ENCODE measurements around the gene POC1A. TPM values are rescaled to one million over a fixed set of nuclear protein-coding genes. Genes with fewer than 3 reads are reported as not detected.

Gene POC1A
- total and polyA plus RNA-seq, 10 donors, result 1.6 to 4.4 (median 2.9) TPM

- Histone ChIP-seq H3K27ac (peak overlapping the region in 1 of 8 donors; percentile 65), H3K4me3 (no peak overlapping the region), H3K36me3 (no peaks in the 10 kb centered on the region), H3K9me3 (no peaks in the 10 kb centered on the region), H3K27me3 (replicated peaks in 1 of 7) (no peaks in the 10 kb centered on the region), H3K4me1 (peaks cover 0 to 42% (median 22%) of the 10 kb centered on the region in 6 donors)
- intact Hi-C loops (cut with DNase I; ENCODE audit: low total_unique reads), result no loop called here
- TF ChIP-seq CTCF (IDR thresholded peaks at IDR 0.05 in 8 of 11, conservative IDR thresholded peaks at IDR 0.05 in 3 of 11) (no peak), POLR2AphosphoS5 (IDR thresholded peaks at IDR 0.05) (no peak), POLR2A (IDR thresholded peaks at IDR 0.05) (no peak)
- 84 to 90% (median 86%) methylated on average over 4 of the region's 4 CpGs for WGBS, 5 donors
- no peak for DNase-seq
Observed at GRCh38 chr3:52061121-52061910, 92.9 kb downstream of the POC1A start.

- 78 to 92% (median 90%) methylated on average over 6 to 7 of the region's 7 CpGs for WGBS, 5 donors
- intact Hi-C loops (cut with DNase I; ENCODE audit: low total_unique reads), result loop anchor here (10.0 kb wide), 2 partner anchors 55 to 65 kb away; no protein-coding TSS in a partner anchor
- peaks cover 5 to 44% (median 30%) of the 10 kb centered on the region in 6 donors for H3K4me1 ChIP-seq
Observed at GRCh38 chr3:52059781-52060180, 94.4 kb downstream of the POC1A start.

GRCh38 chr3:52057812-52058495, 96.3 kb downstream of the POC1A start:
- H3K9me3 ChIP-seq, result no peaks in the 10 kb centered on the region
- H3K27ac ChIP-seq, result peak overlapping the region in 7 of 8 donors; percentile 60 to 95 (median 89)
- no peak for DNase-seq
- H3K36me3 ChIP-seq, result peaks cover 0 to 16% (median 0%) of the 10 kb centered on the region in 6 donors
- H3K4me1 ChIP-seq, result peaks cover 23 to 60% (median 48%) of the 10 kb centered on the region in 6 donors
- intact Hi-C loops (cut with DNase I; ENCODE audit: low total_unique reads), result loop anchor here (10.0 kb wide), 2 partner anchors 53 to 67 kb away; no protein-coding TSS in a partner anchor
- 67 to 73% (median 70%) methylated on average over 14 of the region's 14 CpGs for WGBS, 5 donors
- TF ChIP-seq POLR2A (IDR thresholded peaks at IDR 0.05) (no peak), CTCF (IDR thresholded peaks at IDR 0.05 in 8 of 11, conservative IDR thresholded peaks at IDR 0.05 in 3 of 11) (no peak), POLR2AphosphoS5 (IDR thresholded peaks at IDR 0.05) (no peak)
- H3K4me3 ChIP-seq, result peak overlapping the region in 7 of 8 donors; percentile 51 to 93 (median 77)
- no peaks in the 10 kb centered on the region for H3K27me3 ChIP-seq (replicated peaks in 1 of 7)

More at GRCh38 chr3:52059781-52060180, 94.4 kb downstream of the POC1A start:
- Histone ChIP-seq H3K27me3 (replicated peaks in 1 of 7) (no peaks in the 10 kb centered on the region), H3K27ac (no peak overlapping the region), H3K36me3 (no peaks in the 10 kb centered on the region), H3K9me3 (no peaks in the 10 kb centered on the region), H3K4me3 (no peak overlapping the region)
- DNase-seq, result no peak
- TF ChIP-seq CTCF (IDR thresholded peaks at IDR 0.05 in 8 of 11, conservative IDR thresholded peaks at IDR 0.05 in 3 of 11) (no peak), POLR2A (IDR thresholded peaks at IDR 0.05) (no peak), POLR2AphosphoS5 (IDR thresholded peaks at IDR 0.05) (no peak)
